Esophagus muscularis mucosa (tissue), 4 donors: ENCODE data around the gene EIF3I. TPM values are rescaled to one million over a fixed set of nuclear protein-coding genes. Genes with fewer than 3 reads are reported as not detected.

ENCODE experiments used
- DNase-seq: peaks from one replicate; pipeline ENCODE4 v3.0.0-alpha.2; 2017; ENCODE audit errors: extremely low spot score
- H3K27ac ChIP-seq, 4 donors: fragments of 200-600 bp; sonication (generic); replicated peaks in 1 of 4; 1 replicate in 3 of 4; 2 replicates in 1 of 4; pipeline ENCODE4 v1.5.1; 2016 to 2019; ENCODE audit warnings: mild to moderate bottlenecking in 1 of 4
- H3K27me3 ChIP-seq, 4 donors: fragments of 200-600 bp; sonication (generic); one replicate each; pipeline versions ENCODE4 v1.5.1 to v1.6.0; 2016 to 2019
- H3K36me3 ChIP-seq, 4 donors: fragments of 200-600 bp; sonication (generic); one replicate each; pipeline ENCODE4 v1.5.1; 2016 to 2019
- H3K4me1 ChIP-seq, 4 donors: fragments of 200-600 bp; sonication (generic); one replicate each; pipeline ENCODE4 v1.5.1; 2016 to 2019
- H3K4me3 ChIP-seq, 4 donors: fragments of 200-600 bp; sonication (generic); 1 replicate in 2 of 4; 2 replicates in 2 of 4; pipeline ENCODE4 v1.5.1; 2016 to 2019; ENCODE audit warnings: mild to moderate bottlenecking in 4 of 4, moderate library complexity in 1 of 4
- H3K9me3 ChIP-seq, 4 donors: fragments of 200-600 bp; sonication (generic); 1 replicate in 3 of 4; 2 replicates in 1 of 4; pipeline ENCODE4 v1.5.1; 2016 to 2019
- CTCF ChIP-seq, 3 experiments: fragments of 200-600 bp in 2 of 3; fragments of 450-650 bp in 1 of 3; sonication (generic) in 2 of 3; IDR thresholded peaks; one replicate each; pipeline ENCODE4 v1.5.1; 2017 to 2019; ENCODE audit warnings: antibody characterized with exemption in 3 of 3, mild to moderate bottlenecking in 2 of 3, moderate library complexity in 1 of 3
- EP300 ChIP-seq: sonication (generic); formaldehyde crosslinking; IDR thresholded peaks from one replicate; pipeline ENCODE4 v1.6.1; 2017; ENCODE audit warnings: antibody characterized with exemption
- POLR2A ChIP-seq: fragments of 450-650 bp; IDR thresholded peaks from one replicate; pipeline ENCODE4 v1.6.1; 2017; ENCODE audit warnings: antibody characterized with exemption, moderate library complexity, mild to moderate bottlenecking, low read depth
- POLR2AphosphoS5 ChIP-seq, 2 donors: sonication (generic); formaldehyde crosslinking; IDR thresholded peaks; one replicate each; pipeline ENCODE4 v1.6.1; 2017; ENCODE audit warnings: antibody characterized with exemption in 2 of 2
- WGBS: methylation state at CpG from one replicate; pipeline ENCODE4 v1.1.5; 2018; 5-methylcytosine and 5-hydroxymethylcytosine counted together
- intact Hi-C: fragments of 100-400 bp; cut with DNase I; formaldehyde crosslinking; loops from one replicate; pipeline ENCODE4 v1.15.1; 2023
- total RNA-seq, 4 donors: library from RNA; depleted of rRNA; stranded (reverse); fragments of >200 nt; gene quantifications; one replicate each; pipeline versions ENCODE4 v1.1.0 to v1.2.1, GENCODE V29; 2016

The EIF3I gene
- total RNA-seq, 4 donors from 2014 or later, result 141 to 214 (median 167) TPM

DNA sequence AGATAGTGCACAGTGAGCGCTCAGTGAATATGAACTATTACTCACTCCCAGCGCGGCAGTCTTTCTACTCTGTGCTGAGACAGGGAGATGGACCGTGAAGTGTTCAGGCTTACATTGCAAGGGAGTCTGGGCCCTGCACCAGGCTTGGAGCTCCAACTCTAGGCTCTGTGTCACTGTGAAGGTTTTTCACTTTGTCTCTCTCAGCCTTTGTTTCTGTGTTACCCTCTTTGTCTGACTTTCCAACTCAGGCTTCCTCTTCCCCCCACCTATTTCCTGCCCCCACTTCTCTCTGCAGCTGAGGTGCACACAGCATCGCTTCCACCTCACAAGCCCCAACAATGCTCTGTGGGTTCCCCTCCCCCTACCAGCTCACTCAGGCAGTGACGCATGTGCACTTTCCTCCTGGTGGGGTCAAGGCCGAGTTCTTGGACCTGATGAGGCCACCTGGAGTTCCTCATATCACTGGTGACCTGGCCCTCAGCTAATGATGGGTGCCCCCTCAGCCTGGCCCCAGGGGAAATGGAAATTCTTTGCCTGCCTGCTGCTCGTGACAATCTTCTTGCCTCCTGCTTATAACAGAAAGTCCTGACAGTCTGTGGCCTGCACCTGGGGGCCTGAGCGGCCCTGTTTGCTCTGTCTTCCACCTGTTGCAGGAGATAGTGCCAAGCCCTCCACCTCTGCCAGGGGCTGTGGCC, 27.8 kb downstream of the EIF3I start:
- no peak overlapping the region for H3K4me3 ChIP-seq
- H3K27me3 ChIP-seq, result no peaks in the 10 kb centered on the region
- TF ChIP-seq POLR2AphosphoS5 (IDR thresholded peaks at IDR 0.05) (peak; percentile 57 to 77), CTCF (IDR thresholded peaks at IDR 0.05) (no peak), EP300 (no peak), POLR2A (no peak)
- DNase-seq, result no peak
- H3K4me1 ChIP-seq, result peaks cover 39 to 66% (median 63%) of the 10 kb centered on the region in 4 donors
- intact Hi-C loops, result no loop called here
- H3K27ac ChIP-seq, result peak overlapping the region; percentile 45 to 73 (median 67)
- H3K9me3 ChIP-seq, result no peaks in the 10 kb centered on the region
- 66% methylated on average over 8 of the region's 9 CpGs for WGBS
- no peaks in the 10 kb centered on the region for H3K36me3 ChIP-seq

DNA sequence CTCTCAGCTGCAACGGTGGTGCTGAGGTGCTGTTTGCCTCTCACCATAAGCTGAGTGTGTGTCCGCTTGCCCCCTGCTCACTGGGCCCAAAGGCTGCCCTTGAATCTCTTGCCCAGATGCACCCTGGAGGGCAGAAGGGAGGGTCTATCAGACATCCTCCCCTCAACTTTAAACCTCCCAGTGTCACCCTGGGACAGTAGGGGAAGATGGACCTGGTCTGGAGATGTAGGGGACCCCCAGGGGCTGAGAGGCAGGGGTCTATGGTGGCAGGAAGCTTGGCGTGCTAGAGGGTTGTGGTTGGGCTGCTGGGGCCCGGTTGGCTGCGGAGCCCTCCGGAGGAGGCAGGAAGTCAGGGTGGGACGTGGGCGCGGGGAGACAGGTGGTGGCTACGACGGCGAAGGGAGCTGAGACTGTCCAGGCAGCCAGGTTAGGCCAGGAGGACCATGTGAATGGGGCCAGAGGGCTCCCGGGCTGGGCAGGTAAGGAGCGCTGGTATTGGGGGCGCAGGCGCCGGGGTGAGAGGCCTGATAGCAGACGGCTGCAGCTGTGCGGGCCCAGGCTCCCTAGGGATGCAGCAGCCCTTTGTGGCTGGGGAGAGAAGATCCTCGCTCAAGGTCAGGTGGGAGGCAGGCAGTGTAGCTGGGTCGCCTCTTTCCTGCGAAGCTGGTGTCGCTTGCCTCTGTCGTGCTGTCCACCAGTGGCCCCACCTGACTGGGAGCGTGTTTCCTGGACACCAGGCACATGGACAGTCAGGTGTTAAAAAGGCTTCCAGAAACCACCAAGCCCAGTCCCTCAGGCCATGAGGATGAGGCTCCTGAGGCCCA, 28.9 kb downstream of the EIF3I start, which contains the start of gene LCK:
Gene LCK, plus strand, starts transcription at position 373 of the 824 bp plus-strand sequence. CDS start 23,065 bp downstream, outside the sequence.
- DNase-seq, result no peak
- Histone ChIP-seq H3K4me3 (peak within 1 kb of the TSS in 1 of 4 donors; percentile 5), H3K36me3 (no peaks in the 10 kb centered on the region), H3K4me1 (peaks cover 36 to 63% (median 61%) of the 10 kb centered on the region in 4 donors), H3K9me3 (no peaks in the 10 kb centered on the region), H3K27me3 (no peaks in the 10 kb centered on the region), H3K27ac (peak within 1 kb of the TSS; percentile 45 to 72 (median 64))
- intact Hi-C loops, result no loop called here
- TF ChIP-seq EP300, result no peak
- TF ChIP-seq POLR2AphosphoS5 (IDR thresholded peaks at IDR 0.05), result no peak
- no peak for TF ChIP-seq CTCF (IDR thresholded peaks at IDR 0.05)
- TF ChIP-seq POLR2A, result no peak
- WGBS, result 80% methylated on average over 24 of the region's 25 CpGs

GRCh38 chr1:32255072-32256071, 33.2 kb downstream of the EIF3I start:
- intact Hi-C loops, result no loop called here
- no peak overlapping the region for H3K4me3 ChIP-seq
- 81% methylated on average over 10 of the region's 10 CpGs for WGBS
- H3K27me3 ChIP-seq, result peaks cover 0 to 6% (median 0%) of the 10 kb centered on the region in 4 donors
- DNase-seq, result no peak
- H3K36me3 ChIP-seq, result no peaks in the 10 kb centered on the region
- TF ChIP-seq POLR2A, result no peak
- TF ChIP-seq EP300, result no peak
- no peak for TF ChIP-seq POLR2AphosphoS5 (IDR thresholded peaks at IDR 0.05)
- no peak for TF ChIP-seq CTCF (IDR thresholded peaks at IDR 0.05)
- no peaks in the 10 kb centered on the region for H3K9me3 ChIP-seq
- no peak overlapping the region for H3K27ac ChIP-seq
- H3K4me1 ChIP-seq, result peaks cover 7 to 26% (median 22%) of the 10 kb centered on the region in 4 donors

DNA sequence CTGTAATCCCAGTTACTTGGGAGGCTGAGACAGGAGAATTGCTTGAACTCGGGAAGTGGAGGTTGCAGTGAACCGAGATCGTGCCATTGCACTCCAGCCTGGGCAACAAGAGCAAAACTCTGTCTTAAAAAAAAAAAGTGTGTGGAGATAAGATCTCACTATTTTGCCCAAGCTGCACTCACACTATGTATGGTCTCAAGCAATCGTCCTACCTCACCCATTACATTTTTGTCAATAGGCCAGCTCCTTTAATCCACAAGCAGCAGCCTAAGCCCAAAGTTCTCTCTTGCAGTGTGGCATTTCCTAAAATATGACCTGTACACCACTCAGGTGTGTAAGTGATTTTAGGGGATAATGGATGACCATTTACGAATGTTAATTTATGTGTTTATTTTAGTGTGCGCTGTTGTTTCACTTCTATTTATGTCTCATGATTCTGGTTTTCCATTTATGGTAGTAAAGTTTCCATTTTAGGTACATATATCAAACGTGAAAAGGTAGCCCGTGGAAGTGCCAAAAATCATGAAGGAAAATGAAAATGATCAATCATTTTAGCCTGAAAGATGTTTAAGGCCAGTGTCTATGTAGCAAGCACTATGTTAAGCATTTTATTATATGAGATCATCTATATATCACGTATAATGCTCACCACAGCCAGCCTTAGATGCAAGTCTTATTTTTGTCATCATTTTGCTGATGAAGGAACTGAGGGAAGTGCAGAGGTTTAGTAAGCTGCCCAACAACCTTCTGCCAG, 34.4 kb downstream of the EIF3I start:
- Histone ChIP-seq H3K9me3 (no peaks in the 10 kb centered on the region), H3K4me3 (no peak overlapping the region), H3K36me3 (no peaks in the 10 kb centered on the region), H3K4me1 (peaks cover 0 to 16% (median 11%) of the 10 kb centered on the region in 4 donors), H3K27ac (no peak overlapping the region), H3K27me3 (peaks cover 0 to 6% (median 0%) of the 10 kb centered on the region in 4 donors)
- intact Hi-C loops, result no loop called here
- no peak for DNase-seq
- 79% methylated on average over 9 of the region's 9 CpGs for WGBS
- no peak for TF ChIP-seq POLR2A
- no peak for TF ChIP-seq EP300
- no peak for TF ChIP-seq POLR2AphosphoS5 (IDR thresholded peaks at IDR 0.05)
